Endothelial cell of umbilical vein (primary cell): Measurements from ENCODE around the gene S100A14. TPM values are rescaled to one million over a fixed set of nuclear protein-coding genes. Genes with fewer than 3 reads are reported as not detected.

Experiments used
- BruUV-seq: library from RNA; stranded (reverse); fragments of 400-500 nt; replicated peaks from 2 replicates; lab custom pipeline; 2021; lab: Mats Ljungman, UMichigan
- CTCF ChIA-PET: fragments of 300-600, 350-600 bp; sonication (Branson Sonifier 250); formaldehyde crosslinking; loops from one replicate; lab custom pipeline; 2021; ENCODE audit warnings: antibody characterized with exemption, inconsistent platforms; lab: Charles Lee
- POLR2A ChIA-PET: fragments of 300-600, 350-600 bp; sonication (Branson Sonifier 250); formaldehyde crosslinking; loops from one replicate; lab custom pipeline; 2021; ENCODE audit warnings: antibody characterized with exemption, inconsistent platforms; lab: Charles Lee
- DNase-seq: peaks from one replicate; pipeline ENCODE4 v3.0.0-alpha.2; 2011; ENCODE audit warnings: low read depth, low spot score
- FAIRE-seq: peaks from 2 replicates; lab custom pipeline; 2011; peaks lifted over from hg19 to GRCh38; lab: Jason Lieb, UNC
- H2AFZ ChIP-seq: 2 replicates; pipeline ENCODE4 v1.6.0; 2012; ENCODE audit warnings: low read depth, low read length, control low read depth, inconsistent platforms
- H3K27ac ChIP-seq: 2 replicates; pipeline ENCODE4 v1.5.1; 2011; ENCODE audit warnings: low read depth, mild to moderate bottlenecking, control low read depth, low read length, moderate library complexity; ENCODE audit not compliant: insufficient read depth
- H3K27me3 ChIP-seq, 2 experiments: 2 replicates each; pipeline versions ENCODE4 v1.6.0 to v1.6.1; 2011; ENCODE audit warnings: low read length in 2 of 2, mixed read lengths in 1 of 2; ENCODE audit not compliant: control insufficient read depth in 2 of 2, insufficient read depth in 2 of 2
- H3K36me3 ChIP-seq, 2 experiments: 2 replicates in 1 of 2; 3 replicates in 1 of 2; pipeline ENCODE4 v1.5.1; 2011; ENCODE audit warnings: low read length in 2 of 2, mild to moderate bottlenecking in 1 of 2, moderate library complexity in 1 of 2; ENCODE audit not compliant: control insufficient read depth in 2 of 2, insufficient read depth in 2 of 2; ENCODE audit errors: extremely low read depth in 1 of 2
- H3K4me1 ChIP-seq: 3 replicates; pipeline ENCODE4 v1.5.1; 2011; ENCODE audit warnings: mild to moderate bottlenecking, low read length; ENCODE audit not compliant: control insufficient read depth, insufficient read depth; ENCODE audit errors: extremely low read depth
- H3K4me2 ChIP-seq: 2 replicates; pipeline ENCODE4 v1.6.1; 2011; ENCODE audit warnings: low read length, control low read depth, mixed read lengths; ENCODE audit not compliant: insufficient read depth
- H3K4me3 ChIP-seq, 3 experiments: fragments of 200-600 bp in 1 of 3; sonication (generic), shearing (Covaris generic) in 1 of 3; replicated peaks in 1 of 3; 2 replicates each; pipeline ENCODE4 v1.5.1; 2011 to 2016; ENCODE audit warnings: control low read depth in 3 of 3, low read length in 3 of 3, mild to moderate bottlenecking in 2 of 3, inconsistent platforms in 1 of 3, low read depth in 1 of 3, moderate library complexity in 1 of 3; ENCODE audit not compliant: insufficient read depth in 1 of 3
- H3K79me2 ChIP-seq: 2 replicates; pipeline ENCODE4 v1.6.0; 2012; ENCODE audit warnings: low read length, inconsistent platforms; ENCODE audit not compliant: control insufficient read depth, insufficient read depth
- H3K9ac ChIP-seq: replicated peaks from 2 replicates; pipeline ENCODE3; 2011; ENCODE audit warnings: low read length, control low read depth; ENCODE audit not compliant: insufficient read depth; ENCODE audit errors: extremely low read depth
- H3K9me1 ChIP-seq: replicated peaks from 3 replicates; pipeline ENCODE4 v1.6.0; 2011; ENCODE audit warnings: mild to moderate bottlenecking, low read length; ENCODE audit not compliant: control insufficient read depth, insufficient read depth; ENCODE audit errors: extremely low read depth
- H3K9me3 ChIP-seq: replicated peaks from 2 replicates; pipeline ENCODE4 v1.5.1; 2012; ENCODE audit warnings: low read length, inconsistent platforms; ENCODE audit not compliant: control insufficient read depth, insufficient read depth
- H4K20me1 ChIP-seq: replicated peaks from 2 replicates; pipeline ENCODE3; 2011; ENCODE audit warnings: mild to moderate bottlenecking, low read length; ENCODE audit not compliant: control insufficient read depth, insufficient read depth; ENCODE audit errors: extremely low read depth
- JUN ChIP-seq: IDR thresholded peaks from 2 replicates; pipeline ENCODE4 v1.6.1; 2011; ENCODE audit warnings: borderline replicate concordance, low read depth; ENCODE audit not compliant: insufficient read length, insufficient read depth
- POLR2A ChIP-seq: IDR thresholded peaks from 2 replicates; pipeline ENCODE4 v1.6.1; 2012; ENCODE audit warnings: low read depth, mild to moderate bottlenecking, control low read depth, low read length
- POLR2AphosphoS5 ChIP-seq: IDR thresholded peaks from 2 replicates; pipeline ENCODE4 v1.6.1; 2012; ENCODE audit warnings: low read depth, mild to moderate bottlenecking, control low read depth, low read length, moderate library complexity; ENCODE audit not compliant: insufficient read depth
- dilution Hi-C: fragments of 300-500 bp; cut with MboI; formaldehyde crosslinking; loops from one replicate; pipeline ENCODE4 v1.15.0; 2019; ENCODE audit warnings: low sequenced_read_pairs; ENCODE audit not compliant: extremely low pct_ligation_motif_present
- intact Hi-C: fragments of 100-400 bp; cut with micrococcal nuclease; formaldehyde crosslinking; loops from one replicate; pipeline ENCODE4 v1.10.0; 2022
- polyA plus RNA-seq, 4 experiments: library from polyadenylated mRNA; depleted of rRNA in 3 of 4; stranded (reverse) in 3 of 4; unstranded in 1 of 4; fragments of >200 nt; gene quantifications; 2 replicates each; pipeline versions ENCODE4 v1.2.1 to v1.2.3, GENCODE V29; 2011 to 2012; ENCODE audit warnings: missing spikeins in 1 of 4
- total RNA-seq: library from RNA; stranded (reverse); gene quantifications from 2 replicates; pipeline ENCODE4 v1.2.3, GENCODE V29; 2021
- TF ChIP-seq, protein P1 (sequence below): IDR thresholded peaks from 2 replicates; pipeline ENCODE4 v1.6.1; 2011; ENCODE audit not compliant: insufficient read depth, insufficient read length

The S100A14 gene
- total and polyA plus RNA-seq, 2 donors (not counting 3 experiments of a cell fraction or from before 2014, with no cell fraction given) = 0.10 TPM; not detected in 1

DNA sequence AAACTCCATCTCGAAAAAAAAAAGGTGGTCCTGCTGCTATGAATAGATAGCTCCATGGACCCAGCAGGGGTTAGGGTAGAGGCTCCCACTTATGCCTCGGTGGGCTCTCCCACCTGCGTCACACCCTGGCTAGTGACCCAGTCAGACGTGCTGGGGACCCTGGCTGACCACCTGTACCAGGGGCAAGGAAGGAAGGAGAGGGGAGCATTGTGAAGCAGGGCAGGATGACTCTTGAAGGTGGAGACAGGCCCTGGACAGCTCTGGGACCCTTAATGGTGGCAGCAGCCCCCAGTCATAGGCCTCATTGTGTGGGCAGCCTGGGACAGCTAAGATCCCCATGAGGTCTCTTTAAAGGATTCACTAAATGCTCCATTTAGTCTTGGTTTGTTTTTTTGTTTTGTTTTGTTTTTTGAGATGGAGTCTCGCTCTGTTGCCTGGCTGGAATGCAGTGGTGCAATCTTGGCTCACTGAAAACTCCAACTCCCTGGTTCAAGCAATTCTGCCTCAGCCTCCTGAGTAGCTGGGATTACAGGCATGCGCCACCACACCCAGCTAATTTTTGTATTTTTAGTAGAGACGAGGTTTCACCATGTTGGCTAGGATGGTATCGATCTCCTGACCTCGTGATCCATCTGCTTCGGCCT, 32.0 kb upstream of the S100A14 start:
- Histone ChIP-seq H3K36me3 (peaks cover 17 to 24% of the 10 kb centered on the region in 2 experiments), H3K4me1 (peaks cover 7% of the 10 kb centered on the region), H3K27me3 (no peaks in the 10 kb centered on the region), H3K9me1 (no peaks in the 10 kb centered on the region), H3K79me2 (peaks cover 2% of the 10 kb centered on the region), H2AFZ (no peak overlapping the region), H3K9ac (no peak overlapping the region), H3K27ac (no peak overlapping the region), H3K4me3 (no peak overlapping the region), H3K4me2 (no peak overlapping the region), H3K9me3 (no peaks in the 10 kb centered on the region), H4K20me1 (no peaks in the 10 kb centered on the region)
- FAIRE-seq = no peak
- BruUV-seq = no TSS peak
- intact Hi-C loops = no loop called here
- ChIA-PET POLR2A (interaction anchor here (0.6 to 1.8 kb wide), 4 partner anchors 10 to 41 kb away, joined by 3 to 9 read pairs (median 4); partner anchors contain the start of gene CHTOP), CTCF (interaction anchor here (0.8 to 2.3 kb wide), 6 partner anchors 13 to 138 kb away, joined by 3 to 8 read pairs (median 3); partner anchors contain the start of genes CHTOP and S100A13)
- no peak for DNase-seq
- dilution Hi-C loops = no loop called here
- TF ChIP-seq, protein P1, sequence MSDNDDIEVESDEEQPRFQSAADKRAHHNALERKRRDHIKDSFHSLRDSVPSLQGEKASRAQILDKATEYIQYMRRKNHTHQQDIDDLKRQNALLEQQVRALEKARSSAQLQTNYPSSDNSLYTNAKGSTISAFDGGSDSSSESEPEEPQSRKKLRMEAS = no peak
- no peak for TF ChIP-seq JUN
- TF ChIP-seq POLR2AphosphoS5 = peak; percentile 12
- TF ChIP-seq POLR2A = peak; percentile 33

- no peak for DNase-seq
- H3K79me2 ChIP-seq = peaks cover 2% of the 10 kb centered on the region
- H3K9me3 ChIP-seq = no peaks in the 10 kb centered on the region
- H3K4me1 ChIP-seq = no peaks in the 10 kb centered on the region
- H4K20me1 ChIP-seq = no peaks in the 10 kb centered on the region
- FAIRE-seq = no peak
- no peaks in the 10 kb centered on the region for H3K27me3 ChIP-seq
- CTCF ChIA-PET = interaction anchor here (0.8 to 2.3 kb wide), 4 partner anchors 13 to 75 kb away, joined by 3 to 8 read pairs (median 4); partner anchors contain the start of genes CHTOP and S100A13
- no peak overlapping the region for H2AFZ ChIP-seq
- H3K4me3 ChIP-seq = no peak overlapping the region
- no TSS peak for BruUV-seq
- dilution Hi-C loops (no loop called here), intact Hi-C loops (no loop called here)
- H3K27ac ChIP-seq = no peak overlapping the region
- H3K9ac ChIP-seq = no peak overlapping the region
- TF ChIP-seq JUN = no peak
- TF ChIP-seq POLR2AphosphoS5 = peak; percentile 11
- no peaks in the 10 kb centered on the region for H3K9me1 ChIP-seq
- H3K4me2 ChIP-seq = no peak overlapping the region
- peaks cover 25 to 26% of the 10 kb centered on the region in 2 experiments for H3K36me3 ChIP-seq
- POLR2A ChIA-PET = interaction anchor here (0.6 to 1.8 kb wide), 2 partner anchors 13 to 40 kb away, joined by 3 to 9 read pairs; partner anchors contain the start of gene CHTOP
Observed at GRCh38 chr1:153647346-153647714, 31.2 kb upstream of the S100A14 start.
